Measurements from ENCODE around the gene TBC1D24. TPM values are rescaled to one million over a fixed set of nuclear protein-coding genes. Genes with fewer than 3 reads are reported as not detected.
"Not testable (repeated sequence)": the region's sequence is repeated elsewhere in the genome, so short reads cannot be mapped to it uniquely, and the experiment has no call there.

The TBC1D24 gene
- total RNA-seq, 1 donor from 2014 or later = 24.9 TPM

DNA sequence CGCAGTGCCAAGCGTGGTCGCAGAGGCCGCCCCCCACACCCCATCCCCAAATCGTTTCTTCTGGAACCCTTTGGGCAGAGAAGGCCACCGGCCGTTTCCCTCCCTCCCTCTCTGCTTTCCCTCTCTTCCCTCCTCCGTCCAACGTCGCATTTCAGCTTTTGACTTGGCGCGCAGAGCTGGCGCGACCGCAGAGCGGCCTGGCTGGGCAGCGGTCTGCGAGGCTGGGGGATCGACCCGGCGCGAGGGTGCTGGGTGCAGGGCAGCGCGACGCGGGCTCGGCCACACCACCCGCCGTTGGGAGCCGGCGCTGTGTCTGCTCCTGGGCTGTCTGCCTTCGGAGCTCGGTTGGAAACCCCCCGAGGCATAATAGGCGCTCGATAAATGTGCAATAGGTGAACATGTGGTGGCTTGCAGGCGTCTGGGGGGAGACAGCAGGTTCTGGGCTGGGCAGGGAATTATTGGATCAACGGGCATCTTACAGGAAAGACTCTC, 6.6 kb upstream of the TBC1D24 start:
- no peak for DNase-seq (ENCODE audit: low spot score)

DNA sequence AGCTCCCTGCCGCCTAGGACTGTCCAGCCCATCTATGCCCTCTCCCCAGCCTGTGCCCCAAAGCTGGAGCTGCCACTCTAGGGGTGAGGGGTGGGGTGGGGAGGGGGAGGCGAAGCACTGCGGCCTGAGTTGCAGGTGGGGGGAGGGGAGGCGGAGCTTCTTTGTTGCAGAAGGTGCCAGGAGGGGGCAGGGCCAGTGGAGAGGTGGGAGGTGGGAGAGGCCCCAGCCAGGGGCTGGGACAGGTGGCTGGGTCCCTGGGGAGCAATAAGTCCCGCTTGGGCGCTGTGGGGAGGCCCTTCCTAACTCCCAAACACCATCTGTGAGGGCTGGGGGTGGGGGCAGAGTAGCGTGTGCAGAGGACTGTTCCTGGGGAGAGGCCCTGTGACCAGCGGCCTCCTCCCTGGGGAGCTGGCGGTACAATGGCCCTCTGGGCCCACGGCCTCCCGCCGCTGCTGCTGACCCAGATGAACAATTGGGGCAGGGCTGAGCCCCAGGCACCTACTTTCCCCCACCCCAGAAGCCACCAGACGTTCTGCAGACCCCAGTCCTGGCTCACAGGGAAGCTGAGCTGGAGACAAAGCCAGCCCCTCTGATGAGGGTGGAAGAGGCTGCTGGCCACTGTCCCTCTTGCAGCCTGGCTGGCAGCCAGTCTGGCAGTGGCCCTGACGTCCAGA, 6.1 kb upstream of the TBC1D24 start:
- no peak for DNase-seq (ENCODE audit: low spot score)

DNA sequence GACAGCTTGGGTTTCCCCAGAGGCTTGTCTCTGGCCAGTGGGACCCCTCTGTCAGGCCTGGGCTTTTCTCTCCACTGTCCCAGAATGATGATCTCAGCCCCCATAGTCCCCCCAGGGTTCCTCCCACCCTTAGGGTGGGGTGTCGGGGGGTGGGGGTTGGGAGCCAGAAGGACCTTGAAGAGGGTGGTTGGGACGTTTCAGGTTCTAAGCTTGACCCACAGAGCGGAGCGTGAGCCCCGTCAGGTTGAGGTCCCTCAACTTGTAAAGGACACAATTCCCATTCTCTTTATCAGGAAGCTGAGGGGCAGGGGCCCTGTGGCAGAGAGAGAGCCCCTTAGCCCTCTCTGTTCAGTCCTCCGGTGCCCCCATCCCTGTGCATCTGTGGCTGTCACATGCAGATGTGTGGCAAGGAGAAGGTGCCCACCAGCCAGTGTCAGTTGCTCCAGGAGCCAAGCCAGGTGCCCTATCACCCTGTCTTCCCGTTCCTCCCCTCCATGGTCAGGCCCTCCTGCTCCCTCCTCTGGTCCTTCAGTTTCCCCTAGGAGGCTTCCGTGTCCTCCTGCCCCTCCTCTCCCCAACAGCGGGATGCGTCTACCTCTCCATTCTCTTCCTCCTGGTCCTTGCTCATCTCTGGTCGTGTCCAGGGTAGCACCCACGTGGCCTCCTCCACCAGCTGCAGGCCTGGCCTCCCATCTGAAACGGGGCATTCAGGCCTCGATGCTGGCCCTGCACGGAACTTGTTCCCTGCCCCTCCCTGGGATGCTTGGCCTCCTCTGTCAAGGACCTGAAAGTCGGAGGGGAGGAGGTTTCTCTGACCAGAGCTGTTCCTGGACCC, 5.3 kb upstream of the TBC1D24 start:
- DNase-seq (ENCODE audit: low spot score) = no peak

DNA sequence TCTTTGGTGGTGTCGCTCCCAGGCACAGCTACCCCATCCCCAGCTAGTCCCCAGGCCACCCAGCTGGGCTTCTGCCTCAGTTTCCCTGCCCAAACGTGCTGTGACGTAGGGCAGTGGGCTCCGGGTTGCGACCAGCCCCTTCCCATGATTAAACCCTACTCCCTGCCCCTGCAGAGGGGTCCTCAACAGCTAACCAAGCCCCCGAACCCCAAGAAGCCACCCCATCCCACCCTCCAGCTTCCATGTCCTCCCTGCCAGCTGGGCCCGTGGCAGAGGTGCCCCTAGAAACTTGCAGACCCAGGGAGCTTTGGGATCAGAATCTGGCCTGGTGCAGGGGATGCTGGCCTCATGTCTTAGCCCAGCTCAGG, 4.7 kb upstream of the TBC1D24 start:
- no peak for DNase-seq (ENCODE audit: low spot score)

DNA sequence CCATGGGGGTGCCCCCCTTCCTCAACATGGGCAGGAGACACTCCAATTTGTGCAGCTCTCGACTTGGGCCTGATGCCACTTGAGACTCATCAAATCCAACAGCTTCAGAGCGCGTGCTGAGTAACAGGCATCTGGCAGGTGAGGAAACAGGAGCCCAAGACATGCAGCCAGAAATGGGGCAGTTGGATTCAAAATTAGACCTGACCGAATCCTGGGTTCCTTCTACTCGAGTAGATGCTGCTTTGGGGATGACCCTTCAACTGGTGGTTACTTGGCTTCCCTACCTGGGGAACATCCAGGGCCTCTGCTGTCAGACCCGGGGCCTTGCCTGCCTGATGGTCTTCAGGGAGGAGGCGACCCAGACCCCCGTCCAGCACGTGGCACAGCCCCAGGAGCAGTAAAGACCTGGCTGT, 4.3 kb upstream of the TBC1D24 start:
- no peak for DNase-seq (ENCODE audit: low spot score)

DNA sequence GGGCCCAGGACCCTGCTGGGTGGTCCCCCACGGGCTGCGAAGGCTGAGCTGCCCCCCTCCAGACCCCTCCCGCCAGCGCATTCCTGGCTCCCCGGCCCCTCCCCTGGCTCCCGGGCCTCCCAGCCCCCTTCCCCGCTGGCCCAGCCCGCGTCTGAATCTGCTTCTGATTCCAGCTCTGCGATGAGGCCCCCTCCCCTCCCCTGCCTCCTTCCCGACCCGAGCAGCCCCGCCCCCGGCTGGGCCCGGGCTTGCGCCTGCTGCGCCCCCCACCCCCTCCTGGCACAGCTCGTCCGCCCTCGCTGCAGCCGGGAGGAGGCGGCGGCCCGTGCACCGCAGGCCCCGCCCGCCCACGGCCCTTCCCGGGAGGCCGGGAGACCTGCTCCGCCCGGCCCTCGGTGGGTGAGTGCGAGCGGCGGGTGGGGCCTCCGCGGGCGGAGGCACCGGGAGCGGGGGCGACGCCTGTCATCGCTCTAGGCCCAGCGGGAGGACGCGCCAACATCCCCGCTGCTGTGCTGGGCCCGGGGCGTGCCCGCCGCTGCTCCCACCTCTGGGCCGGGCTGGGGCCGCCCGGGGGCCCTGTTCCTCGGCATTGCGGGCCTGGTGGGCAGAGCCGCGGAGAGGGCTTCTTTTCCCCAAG, 3.8 kb upstream of the TBC1D24 start, which contains the start of gene NTN3:
NTN3 (plus strand) TSS at position 282 of the 637 bp plus-strand sequence. CDS start 405 bp downstream, outside the sequence.
- no peak for DNase-seq (ENCODE audit: low spot score)

DNA sequence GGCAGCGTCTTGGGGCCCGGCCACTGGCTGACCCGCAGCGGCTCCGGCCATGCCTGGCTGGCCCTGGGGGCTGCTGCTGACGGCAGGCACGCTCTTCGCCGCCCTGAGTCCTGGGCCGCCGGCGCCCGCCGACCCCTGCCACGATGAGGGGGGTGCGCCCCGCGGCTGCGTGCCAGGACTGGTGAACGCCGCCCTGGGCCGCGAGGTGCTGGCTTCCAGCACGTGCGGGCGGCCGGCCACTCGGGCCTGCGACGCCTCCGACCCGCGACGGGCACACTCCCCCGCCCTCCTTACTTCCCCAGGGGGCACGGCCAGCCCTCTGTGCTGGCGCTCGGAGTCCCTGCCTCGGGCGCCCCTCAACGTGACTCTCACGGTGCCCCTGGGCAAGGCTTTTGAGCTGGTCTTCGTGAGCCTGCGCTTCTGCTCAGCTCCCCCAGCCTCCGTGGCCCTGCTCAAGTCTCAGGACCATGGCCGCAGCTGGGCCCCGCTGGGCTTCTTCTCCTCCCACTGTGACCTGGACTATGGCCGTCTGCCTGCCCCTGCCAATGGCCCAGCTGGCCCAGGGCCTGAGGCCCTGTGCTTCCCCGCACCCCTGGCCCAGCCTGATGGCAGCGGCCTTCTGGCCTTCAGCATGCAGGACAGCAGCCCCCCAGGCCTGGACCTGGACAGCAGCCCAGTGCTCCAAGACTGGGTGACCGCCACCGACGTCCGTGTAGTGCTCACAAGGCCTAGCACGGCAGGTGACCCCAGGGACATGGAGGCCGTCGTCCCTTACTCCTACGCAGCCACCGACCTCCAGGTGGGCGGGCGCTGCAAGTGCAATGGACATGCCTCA, 3.1 kb upstream of the TBC1D24 start:
- DNase-seq (ENCODE audit: low spot score) = no peak

DNA sequence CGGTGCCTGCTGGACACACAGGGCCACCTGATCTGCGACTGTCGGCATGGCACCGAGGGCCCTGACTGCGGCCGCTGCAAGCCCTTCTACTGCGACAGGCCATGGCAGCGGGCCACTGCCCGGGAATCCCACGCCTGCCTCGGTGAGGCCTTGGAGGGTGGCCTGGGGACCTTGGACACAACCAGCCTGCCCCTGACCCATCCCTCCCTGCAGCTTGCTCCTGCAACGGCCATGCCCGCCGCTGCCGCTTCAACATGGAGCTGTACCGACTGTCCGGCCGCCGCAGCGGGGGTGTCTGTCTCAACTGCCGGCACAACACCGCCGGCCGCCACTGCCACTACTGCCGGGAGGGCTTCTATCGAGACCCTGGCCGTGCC, 2.5 kb upstream of the TBC1D24 start:
- no peak for DNase-seq (ENCODE audit: low spot score)

DNA sequence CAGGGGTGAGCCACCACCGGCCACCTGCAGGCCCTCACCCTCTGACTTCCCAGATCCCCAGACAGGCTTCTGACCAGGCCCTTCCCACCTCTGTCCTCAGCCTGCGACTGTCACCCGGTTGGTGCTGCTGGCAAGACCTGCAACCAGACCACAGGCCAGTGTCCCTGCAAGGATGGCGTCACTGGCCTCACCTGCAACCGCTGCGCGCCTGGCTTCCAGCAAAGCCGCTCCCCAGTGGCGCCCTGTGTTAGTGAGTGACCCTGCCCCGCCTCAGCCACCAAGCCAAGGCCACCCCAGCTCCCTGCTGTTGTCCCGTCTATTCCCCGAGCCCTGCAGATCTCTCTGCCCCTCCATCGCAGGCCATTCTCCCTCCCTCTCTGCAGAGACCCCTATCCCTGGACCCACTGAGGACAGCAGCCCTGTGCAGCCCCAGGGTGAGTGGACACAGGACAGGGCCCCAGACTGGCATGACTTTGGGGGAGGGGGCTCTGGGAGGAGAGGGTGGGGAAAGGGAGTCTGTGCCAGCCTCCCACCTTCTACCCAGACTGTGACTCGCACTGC, 2.0 kb upstream of the TBC1D24 start:
- no peak for DNase-seq (ENCODE audit: low spot score)

DNA sequence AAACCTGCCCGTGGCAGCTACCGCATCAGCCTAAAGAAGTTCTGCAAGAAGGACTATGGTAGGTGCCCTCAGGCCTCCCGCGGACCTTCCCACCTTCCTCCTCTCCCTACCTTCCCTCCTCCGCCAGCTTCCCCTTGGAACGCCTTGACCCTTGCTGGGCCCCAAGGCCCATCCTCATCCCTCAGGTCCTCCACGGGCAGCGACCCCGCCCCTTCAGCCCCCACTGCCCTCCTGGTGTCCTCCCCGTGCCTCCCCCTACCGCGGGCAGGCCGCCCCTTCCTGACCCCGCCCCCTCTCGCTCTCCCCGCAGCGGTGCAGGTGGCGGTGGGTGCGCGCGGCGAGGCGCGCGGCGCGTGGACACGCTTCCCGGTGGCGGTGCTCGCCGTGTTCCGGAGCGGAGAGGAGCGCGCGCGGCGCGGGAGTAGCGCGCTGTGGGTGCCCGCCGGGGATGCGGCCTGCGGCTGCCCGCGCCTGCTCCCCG, 1.4 kb upstream of the TBC1D24 start:
- DNase-seq (ENCODE audit: low spot score) = no peak

DNA sequence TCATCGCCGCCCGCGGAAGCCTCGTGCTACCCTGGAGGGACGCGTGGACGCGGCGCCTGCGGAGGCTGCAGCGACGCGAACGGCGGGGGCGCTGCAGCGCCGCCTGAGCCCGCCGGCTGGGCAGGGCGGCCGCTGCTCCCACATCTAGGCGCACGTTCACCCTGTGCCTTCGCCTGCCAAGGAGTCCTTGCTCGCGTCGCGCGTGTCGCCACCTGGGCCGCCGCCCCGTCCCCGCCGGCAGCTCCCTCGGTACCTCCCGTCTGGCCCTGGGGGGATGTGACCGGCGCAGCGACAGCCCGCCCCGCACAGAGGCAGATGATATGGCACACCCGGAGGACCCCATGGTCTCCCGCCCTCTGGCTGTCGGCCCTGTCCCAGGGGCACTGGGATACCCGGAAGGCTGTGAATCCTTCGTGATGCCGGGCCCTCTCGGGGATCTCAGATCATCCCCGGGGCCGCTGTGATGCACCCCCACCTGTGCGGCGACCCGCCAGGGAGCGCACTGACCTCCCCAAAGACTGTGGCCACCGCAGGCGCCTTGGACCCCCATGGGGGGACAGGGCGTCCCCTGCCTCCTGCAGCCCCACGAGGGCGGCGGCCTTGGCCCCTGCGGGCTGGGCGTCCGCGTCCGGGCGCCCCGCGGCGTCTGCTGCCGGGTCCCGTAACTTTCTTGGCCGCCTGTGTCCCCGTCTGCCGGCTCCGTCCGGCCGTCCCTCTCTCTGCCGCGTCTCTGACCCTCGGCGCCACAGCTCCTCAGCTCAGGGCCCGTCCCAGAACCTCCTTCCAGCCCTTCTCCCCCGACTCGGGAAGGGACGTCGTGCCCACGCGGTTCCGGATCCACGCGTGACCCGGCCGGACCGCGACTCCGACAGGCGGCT, 689 bp upstream of the TBC1D24 start:
- DNase-seq (ENCODE audit: low spot score) = no peak

DNA sequence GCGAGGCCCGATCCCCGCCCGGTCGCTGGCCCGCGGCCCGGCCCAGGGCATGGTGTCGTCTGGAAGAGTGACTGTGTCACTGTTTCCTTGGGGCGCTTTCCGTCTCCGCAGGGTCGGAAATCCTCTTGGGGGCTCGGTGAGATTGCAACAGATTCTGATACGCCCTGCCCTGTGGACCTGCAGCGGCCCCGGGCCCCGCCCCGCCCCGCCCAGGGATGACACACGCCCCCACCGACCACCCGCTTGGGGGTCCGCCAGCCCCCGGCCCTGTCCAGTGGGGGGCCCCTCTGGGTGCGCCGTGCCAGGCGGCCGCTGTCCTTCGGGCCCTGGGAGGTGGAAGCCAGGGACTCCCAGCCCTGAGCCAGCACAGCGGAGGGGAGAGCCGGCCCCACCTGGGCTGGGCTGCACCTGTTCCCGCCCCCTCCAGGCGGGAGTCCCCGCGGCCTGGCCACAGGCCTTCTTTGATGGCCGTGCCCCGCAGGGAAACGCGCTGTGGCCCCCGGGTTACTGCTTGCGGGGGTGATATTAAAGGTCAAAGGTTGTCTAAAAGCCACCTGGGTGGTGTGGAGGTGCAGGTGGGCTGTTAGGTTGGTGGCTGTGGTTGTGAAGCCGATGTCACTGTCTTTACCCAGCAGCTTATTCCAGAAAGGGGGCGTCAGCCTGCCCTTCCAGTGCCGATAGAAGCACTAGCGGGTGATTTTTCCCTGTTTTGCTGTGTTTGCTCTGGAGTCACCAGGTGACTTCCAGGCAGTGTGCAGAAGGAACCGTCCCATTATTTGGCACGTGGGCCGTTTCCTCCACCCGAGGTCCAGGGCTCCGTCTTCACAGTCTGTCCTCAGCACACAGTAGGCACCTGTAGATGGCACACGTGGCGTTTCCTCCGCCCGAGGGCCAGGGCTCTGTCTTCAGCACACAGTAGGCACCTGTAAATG, 752 bp downstream of the TBC1D24 start:
- no peak for DNase-seq (ENCODE audit: low spot score)

DNA sequence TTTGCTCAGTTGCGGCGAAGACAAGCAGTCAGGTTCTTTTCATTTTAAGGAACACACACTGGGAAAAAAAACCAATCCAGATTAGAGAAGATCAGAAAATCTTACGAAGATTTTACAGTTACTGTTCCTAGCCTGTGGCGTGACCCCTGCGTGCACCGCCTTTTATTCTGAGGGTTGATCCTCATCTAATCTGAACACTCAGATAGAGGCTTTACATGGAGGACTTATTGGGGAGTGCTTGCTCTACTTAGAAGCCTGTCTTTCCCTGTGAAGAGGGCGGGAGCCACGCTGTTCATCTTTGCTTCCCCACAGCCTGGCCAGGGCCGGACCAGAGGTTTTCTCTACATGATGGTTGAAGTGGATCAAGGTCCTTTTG, 1.4 kb downstream of the TBC1D24 start:
- no peak for DNase-seq (ENCODE audit: low spot score)

DNA sequence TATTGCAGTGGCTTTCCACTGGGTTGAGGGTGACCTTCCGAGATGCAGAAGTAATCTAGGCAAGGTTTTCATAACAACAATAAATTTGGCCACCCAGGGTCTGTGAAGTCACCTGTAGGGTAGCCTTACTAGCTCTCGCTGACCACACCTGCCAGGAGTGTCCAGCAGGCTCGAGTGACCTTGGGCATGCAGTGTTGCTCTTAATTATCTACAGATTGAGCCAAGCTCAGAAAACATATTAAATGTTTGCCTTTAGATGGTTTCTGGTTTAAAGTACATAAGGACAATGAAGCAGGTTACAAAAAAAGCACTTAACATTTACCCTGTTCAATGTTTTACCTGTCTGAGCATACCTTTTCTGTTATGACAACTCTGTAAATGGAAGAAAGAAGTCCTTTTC, 1.8 kb downstream of the TBC1D24 start:
- DNase-seq (ENCODE audit: low spot score) = no peak

DNA sequence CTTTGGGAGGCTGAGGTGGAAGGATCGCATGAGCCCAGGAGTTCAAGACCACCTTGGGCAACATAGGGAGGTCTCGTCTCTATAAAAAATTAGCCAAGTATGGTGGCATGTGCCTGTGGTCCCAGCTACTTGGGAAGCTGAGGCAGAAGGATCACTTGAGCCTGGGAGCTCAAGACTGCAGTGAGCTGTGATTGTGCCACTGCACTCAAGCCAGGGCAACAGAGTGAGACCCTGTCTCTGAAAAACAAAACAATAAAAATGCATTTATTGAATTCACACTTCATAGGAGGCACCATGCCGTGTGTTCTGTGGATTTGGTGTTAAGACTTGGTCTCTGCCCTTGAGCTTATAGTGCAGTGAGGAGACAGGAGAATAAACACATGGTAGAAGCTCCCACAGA, 2.4 kb downstream of the TBC1D24 start:
- DNase-seq (ENCODE audit: low spot score) = no peak

DNA sequence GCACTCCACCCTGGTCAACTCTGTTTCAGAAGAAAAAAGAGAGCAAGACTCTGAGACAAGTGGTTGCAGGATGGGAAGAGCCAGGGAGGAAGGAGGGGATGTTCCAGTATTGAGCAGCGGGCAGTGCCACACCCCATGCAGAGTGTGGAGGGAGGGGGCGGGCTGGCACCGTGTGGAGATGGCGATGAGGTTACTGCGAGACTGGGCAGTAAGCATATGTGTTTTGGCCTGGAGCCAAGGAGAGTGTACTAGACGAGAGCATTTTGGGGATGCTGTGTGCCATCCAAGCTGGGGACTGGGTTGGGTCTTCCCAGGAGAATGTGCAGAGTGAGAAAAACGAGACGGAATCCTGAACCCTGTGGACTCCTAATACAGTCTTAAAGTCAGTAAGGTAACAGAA, 3.4 kb downstream of the TBC1D24 start:
- DNase-seq (ENCODE audit: low spot score) = no peak

DNA sequence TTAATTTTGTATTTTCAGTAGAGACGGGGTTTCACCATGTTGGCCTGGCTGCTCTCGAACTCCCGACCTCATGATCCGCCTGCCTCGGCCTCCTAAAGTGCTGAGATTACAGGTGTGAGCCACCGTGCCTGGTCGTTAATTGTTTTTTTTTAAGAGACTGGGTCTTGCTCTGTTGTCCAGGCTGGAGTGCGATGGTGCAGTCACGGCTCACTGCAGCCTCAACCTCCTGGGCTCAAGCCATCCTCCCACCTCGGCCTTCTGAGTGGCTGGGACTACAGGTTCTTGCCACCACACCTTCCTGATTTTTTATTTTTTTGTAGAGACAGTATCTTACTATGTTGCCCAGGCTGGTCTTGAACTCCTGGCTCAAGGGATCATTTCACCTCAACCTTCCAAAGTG, 5.1 kb downstream of the TBC1D24 start:
- DNase-seq (ENCODE audit: low spot score) = not testable (repeated sequence)

DNA sequence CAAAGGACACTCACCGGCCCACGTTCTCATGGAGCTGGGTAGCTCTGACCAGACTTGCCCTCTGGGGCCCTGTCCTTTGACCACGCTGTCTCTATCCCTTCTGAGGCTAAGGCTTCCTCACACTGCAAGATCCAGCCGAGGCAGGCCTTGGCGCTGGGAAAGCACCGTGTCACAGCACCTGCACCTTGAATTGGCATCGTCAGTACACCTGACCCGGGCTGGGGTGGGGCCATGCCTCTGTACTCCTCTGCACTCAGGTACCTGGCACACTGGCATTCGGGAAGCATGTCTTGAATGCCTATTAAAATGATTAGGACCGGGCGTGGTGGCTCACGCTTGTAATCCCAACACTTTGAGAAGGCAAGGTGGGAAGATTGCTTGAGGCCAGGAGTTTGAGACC, 6.0 kb downstream of the TBC1D24 start:
- no peak for DNase-seq (ENCODE audit: low spot score)

DNA sequence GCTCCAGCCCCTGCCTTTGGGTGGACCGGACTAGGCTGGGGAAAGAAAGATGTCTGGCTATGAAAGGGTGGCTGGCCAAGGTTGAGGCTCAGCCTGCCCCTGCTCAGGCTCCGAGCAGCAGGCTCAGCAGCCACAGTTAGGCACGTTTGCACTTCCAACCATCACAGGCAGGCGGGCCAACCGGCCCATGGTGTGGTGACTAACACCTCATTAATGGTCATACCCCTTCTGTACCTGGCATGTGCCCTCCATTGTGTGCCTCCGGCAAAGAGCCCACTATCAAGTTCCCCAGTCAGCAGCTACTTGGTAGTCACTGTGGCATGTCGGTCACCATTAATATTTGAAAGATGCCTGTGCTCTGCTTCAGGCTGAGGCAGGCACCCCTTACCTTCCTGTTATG, 6.7 kb downstream of the TBC1D24 start:
- DNase-seq (ENCODE audit: low spot score) = no peak

Measured in mesenteric fat pad (tissue), 1 donor.